ENCODE results near the gene PKP1.

DNA sequence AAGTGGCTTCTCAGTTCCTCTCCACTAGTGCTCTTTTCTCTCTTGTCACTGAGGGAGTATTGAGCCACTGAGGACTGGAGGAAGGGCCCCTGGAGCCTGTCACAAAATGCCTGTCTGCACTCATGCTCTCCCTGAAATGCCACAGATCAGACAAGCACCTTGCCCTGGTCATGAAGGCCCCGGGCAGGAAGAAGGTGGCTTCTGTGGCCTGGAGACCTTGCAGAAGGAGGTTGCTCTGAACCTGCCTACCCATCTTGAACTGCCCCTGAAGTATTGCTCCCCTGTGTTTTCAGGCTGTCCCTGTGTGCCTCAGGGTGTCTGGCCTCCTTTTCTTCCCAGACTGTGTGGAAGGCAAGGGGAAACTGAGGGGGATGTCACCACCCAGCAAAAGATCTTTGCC, 3.1 kb downstream of the PKP1 start:
- no peak for TF ChIP-seq CTCF (IDR thresholded peaks at IDR 0.05; ENCODE audit: low read length)
- TF ChIP-seq EZH2 (optimal IDR thresholded peaks at IDR 0.05; ENCODE audit: low read depth, low read length), result no peak
- TF ChIP-seq EZH2phosphoT487 (IDR thresholded peaks at IDR 0.05; ENCODE audit: low read length), result no peak

Measured in MM.1S (cell line).